ENCODE results near the gene FAM222A.
A peak's percentile ranks its signal among the peaks of the same experiment; 100 is the strongest.

FAM222A gene

DNA sequence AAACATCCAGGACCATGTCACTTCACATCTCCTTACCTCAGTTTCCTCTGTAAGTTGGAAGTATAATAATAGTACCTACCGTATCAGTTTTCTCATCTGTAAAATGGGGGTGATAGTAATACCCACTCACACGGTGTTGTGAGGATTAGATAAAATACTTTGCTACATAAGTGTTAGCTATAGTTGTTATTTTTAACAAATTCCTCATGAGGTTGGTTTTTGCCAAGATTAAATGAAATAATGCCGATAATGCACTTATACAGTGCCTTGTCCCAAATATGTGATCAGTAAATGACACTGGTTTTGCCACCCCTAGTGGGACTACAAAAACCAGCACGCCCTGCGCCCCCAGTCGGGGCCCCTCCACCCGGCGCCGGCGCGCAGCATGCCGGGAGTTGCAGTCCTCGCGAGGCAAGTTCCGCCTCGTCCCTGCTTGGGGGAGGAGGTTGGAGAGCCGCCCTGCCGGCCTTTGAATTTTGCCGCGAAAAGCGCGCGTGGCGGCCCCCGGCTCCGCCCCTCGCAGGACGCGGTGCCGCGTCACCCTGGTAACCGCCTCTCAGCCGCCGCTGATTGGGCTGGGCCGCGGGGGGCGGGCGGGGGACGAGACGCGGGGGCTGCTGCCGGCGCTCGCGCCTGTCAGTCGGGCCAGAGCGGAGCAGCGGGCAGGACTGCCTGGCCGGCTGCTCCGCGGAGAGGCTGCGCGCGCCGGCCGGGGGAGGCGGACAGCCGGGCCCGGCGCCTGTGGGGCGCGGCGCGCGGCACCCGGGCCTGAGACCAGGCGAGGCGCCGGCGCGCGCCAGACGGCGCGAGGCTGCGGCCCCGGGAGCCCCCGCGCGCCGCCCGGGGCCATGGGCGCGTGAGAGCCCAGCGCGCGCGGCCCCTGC lies at the start of gene FAM222A:
Gene FAM222A (plus strand): TSS at position 639 of the 884 bp plus-strand sequence. CDS start 30,322 bp downstream, outside the sequence.
- peak; percentile 90 for DNase-seq (ENCODE audit: low read depth)

GRCh38 chr12:109664402-109664801 lies 49.2 kb upstream of the FAM222A start:
- no peak for DNase-seq (ENCODE audit: low read depth)

DNA sequence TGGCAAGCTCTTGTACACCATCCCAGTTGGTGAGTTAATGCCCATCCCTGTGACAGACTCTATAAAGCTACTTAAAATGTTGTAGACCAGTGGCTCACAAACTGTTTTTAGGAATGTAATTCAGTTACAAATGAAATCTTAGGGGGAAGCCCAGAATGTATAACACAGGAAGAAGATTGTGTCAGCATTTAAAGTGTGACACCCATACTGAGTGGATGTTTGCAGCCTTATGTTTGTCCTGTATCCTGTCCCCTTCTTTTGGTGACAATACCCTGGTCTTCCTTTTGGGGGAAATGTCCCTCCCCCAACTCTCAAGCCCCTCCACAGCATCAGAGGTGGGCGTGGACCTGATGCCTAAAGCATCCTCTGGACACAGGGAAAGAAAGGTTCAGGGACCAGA lies 47.6 kb upstream of the FAM222A start:
- DNase-seq (ENCODE audit: low read depth): no peak

DNA sequence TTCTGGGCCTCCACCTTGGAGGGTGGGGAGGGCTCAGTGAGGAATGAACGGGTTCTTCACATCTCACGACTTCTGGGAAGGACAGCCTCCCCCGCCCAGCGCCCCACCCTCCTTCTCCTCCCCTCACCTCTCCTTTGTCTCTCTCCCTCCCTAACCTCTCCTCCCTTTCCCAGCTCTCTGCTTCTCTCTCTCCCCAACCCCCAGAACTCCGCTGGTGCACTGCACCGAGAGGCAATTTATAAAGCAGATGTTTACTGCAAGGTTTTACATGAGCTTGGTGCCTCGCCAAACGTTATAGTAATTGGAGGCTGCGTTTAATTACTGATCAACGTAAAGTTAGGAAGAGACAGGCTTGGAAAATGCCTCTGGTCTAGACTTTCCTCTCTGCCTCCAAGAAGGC lies 42.9 kb upstream of the FAM222A start:
- no peak for DNase-seq (ENCODE audit: low read depth)

GRCh38 chr12:109671502-109671901 lies 42.1 kb upstream of the FAM222A start:
- no peak for DNase-seq (ENCODE audit: low read depth)

GRCh38 chr12:109673379-109673778 lies 40.2 kb upstream of the FAM222A start:
- no peak for DNase-seq (ENCODE audit: low read depth)

GRCh38 chr12:109673884-109674283 lies 39.7 kb upstream of the FAM222A start:
- DNase-seq (ENCODE audit: low read depth): no peak

GRCh38 chr12:109675411-109675810 lies 38.2 kb upstream of the FAM222A start:
- no peak for DNase-seq (ENCODE audit: low read depth)

GRCh38 chr12:109677279-109677691 lies 36.3 kb upstream of the FAM222A start:
- DNase-seq (ENCODE audit: low read depth): no peak

GRCh38 chr12:109678719-109679118 lies 34.9 kb upstream of the FAM222A start:
- DNase-seq (ENCODE audit: low read depth): no peak

DNA sequence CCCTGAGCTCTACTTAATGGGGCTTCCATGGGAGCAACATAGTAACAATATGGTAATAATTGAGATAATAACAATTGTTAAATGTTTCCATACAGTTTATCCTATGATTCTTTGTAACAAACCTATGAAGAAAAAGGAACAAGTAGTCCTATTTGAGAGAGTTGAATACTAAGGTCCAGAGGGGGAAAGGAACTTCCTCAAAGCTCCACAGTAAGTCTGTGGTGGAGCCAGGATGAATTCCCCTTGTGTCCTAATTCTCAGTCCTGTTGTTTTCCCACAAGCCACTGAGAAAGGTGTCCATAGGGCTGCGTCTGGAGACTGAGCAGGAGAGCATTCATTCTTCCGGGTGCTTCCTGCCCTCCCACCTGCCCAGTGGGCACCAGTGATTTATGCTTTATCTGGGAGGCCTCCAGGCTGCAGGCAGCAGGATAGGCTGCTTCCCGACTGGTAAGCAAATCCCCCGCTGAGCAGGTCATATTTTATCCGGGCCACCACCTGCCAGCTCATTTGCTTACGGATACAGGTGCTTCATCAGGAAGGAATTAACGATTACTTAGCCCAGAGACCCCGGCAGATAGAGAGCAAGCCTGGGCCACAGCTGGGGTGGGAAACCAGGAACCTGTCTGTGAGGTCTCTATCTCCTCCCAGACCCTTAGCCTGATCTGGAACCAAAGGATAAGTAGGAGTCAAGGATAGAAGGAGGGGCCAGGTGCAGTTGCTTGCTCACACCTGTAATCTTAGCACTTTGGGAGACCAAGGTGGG lies 33.9 kb upstream of the FAM222A start:
- DNase-seq (ENCODE audit: low read depth): no peak

- DNase-seq (ENCODE audit: low read depth): no peak
Observed at GRCh38 chr12:109680264-109681005, 33.2 kb upstream of the FAM222A start.

DNA sequence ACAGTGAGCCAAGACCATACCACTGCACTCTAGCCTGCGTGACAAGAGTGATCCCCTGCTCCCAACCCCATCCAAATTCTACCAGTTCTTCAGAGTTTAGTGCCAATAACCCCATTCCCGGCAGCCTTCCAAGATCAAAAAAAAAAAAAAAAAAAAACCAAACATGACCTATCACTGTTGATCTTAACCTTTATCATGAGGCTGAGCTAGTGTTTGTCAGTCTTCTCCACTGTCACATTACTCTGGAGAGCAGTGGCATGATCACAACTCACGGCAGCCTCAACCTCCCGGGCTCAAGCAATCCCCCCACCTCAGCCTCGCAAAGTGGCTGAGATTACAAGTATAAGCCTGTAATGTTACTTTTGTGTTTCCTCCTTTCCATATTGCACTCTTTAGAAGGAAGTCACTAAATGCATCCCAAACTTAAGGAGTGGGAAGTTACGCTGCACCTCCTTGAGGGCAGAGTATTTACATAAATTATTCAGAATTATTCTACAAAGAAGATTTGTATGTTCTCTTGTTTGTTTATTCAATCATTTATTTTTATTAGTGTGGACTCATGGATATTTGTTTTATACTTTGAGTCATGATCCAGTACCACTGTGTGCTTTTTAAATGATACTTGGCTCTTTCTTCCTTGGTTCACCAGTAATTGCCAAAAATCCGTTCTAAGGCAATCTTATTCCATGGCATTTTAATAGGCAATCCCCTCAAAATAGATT lies 31.5 kb upstream of the FAM222A start:
- no peak for DNase-seq (ENCODE audit: low read depth)

- no peak for DNase-seq (ENCODE audit: low read depth)
Observed at GRCh38 chr12:109682708-109683060, 30.9 kb upstream of the FAM222A start.

DNA sequence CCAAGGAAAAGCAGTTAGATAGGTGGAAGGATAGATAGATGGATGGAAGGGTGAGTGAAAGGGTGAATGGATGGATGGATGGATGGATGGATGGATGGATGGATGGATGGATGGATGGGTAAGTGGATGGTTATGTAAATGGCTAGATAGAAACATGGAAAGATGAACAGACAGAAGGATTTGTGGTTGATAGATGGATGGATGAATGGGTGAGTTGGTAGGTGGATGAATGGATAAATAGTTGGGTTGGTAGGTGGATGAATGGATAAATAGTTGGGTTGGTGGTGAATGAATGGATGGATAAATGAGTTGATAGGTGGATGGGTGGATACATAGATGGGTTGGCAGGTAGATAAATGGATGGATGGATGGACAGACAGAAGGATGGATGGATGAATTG lies 30.3 kb upstream of the FAM222A start:
- no peak for DNase-seq (ENCODE audit: low read depth)

DNA sequence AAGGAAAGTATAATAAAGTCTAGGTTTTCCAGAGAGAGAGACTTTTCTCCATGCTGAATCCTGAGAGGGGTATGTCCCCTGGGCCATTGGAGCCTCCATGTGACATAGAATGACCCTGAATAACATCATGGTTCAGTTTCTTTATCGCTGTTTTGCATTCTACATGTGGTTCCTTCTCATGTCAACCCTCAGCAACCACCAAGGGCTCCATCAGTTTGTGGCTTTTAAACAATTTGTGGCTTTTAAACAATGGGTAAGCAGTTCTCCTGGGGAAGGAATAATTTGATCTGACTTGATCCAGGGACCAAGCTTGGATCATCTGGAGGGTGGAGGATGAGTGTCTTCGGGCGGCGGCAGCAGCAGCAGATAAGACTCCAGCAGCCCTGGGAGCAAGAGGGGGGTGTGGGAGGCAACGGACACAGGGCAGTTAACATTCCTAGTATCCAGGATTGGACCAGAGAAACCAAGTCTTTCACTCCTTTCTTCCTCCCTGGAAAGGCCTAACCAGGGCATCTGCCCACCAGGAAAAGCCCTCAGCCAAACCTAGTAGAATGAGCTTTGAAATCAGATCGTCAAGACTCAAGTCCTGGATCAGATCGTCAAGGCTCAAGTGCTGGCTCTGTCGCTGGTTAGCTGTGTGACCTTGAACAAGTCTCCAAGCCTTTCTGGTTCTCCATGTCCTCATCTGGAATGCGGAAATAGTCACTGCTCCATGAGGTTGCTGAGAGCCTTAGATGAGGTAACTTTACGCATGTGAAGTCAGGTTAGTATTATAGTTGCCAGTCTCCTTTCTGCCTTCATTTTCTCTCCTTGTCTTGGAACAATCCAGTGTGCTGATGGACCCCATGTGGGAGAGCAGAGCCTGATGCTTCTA lies 27.8 kb upstream of the FAM222A start:
- no peak for DNase-seq (ENCODE audit: low read depth)

DNA sequence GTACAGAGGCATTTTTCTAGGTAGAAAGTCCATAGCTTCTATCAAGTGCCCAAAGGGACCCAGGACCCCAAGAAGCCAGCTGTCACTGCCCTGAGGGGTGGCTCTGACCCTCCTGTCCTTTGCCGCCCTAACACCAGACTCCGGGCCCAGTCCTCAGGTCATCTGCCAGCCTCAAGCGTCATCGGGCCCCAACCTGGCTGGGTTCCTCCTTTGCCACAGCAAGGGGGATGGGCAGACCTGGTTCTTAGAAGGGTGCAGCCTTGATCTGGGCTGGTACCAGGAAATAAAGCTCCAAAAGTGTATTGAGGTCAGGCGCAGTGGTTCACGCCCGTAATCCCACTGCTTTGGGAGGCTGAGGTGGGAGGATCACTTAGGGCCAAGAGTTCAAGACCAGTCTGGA lies 27.1 kb upstream of the FAM222A start:
- DNase-seq (ENCODE audit: low read depth): no peak

DNA sequence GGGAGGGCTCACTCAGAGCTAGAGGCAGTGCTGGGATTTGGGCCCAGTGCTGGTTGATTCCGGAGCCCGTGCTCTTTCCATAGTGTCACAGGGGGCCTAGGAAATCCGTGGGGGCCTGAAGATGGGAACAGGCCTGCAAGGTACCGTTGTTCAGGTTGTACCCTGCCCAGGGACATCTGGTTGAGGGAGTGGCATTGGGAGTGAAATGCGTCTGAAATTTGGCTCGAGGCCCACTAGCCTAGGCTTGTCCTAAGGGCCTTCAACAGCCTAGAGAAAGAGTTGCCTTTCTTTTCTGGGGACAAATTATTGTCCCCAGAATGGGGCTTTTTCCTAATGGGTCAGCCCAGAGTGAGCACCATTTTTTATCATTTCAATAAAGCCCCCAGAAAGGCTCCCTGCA lies 26.4 kb upstream of the FAM222A start:
- no peak for DNase-seq (ENCODE audit: low read depth)

GRCh38 chr12:109689426-109689825 lies 24.2 kb upstream of the FAM222A start:
- no peak for DNase-seq (ENCODE audit: low read depth)

DNA sequence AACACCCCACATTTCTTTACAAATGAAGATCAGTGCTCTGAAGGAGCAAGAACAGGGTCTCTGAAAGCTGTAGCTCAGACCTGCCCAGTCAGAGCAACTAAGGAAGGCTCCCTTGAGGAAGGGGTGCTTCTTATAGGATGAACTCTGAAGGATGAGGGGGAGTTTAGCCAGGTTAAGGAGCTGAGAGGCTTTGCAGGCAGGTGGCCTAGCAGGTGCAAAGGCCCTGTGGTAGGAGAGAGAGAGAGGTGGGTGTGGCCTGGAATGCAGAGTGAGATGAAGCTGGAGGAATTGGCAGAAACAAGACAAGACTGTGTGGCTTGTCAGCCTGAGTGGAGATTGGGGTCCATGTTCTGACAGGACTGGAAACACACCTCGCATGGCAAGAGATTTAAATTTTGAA lies 20.5 kb upstream of the FAM222A start:
- no peak for DNase-seq (ENCODE audit: low read depth)

All from stimulated activated CD8-positive, alpha-beta memory T cell treated with anti-CD3 and anti-CD28 coated beads, Interleukin-7, amount 100 ng/mL, for 24 hours (primary cell).